Thyroid gland (tissue), 4 donors: ENCODE results near the gene ST6GALNAC3.

Experiments used
- POLR2A ChIP-seq, 2 donors: fragments of 450-650 bp; IDR thresholded peaks; one replicate each; pipeline ENCODE4 v1.6.1; 2017; ENCODE audit warnings: antibody characterized with exemption in 2 of 2, mild to moderate bottlenecking in 2 of 2, moderate library complexity in 1 of 2
- TF ChIP-seq, protein P1 (sequence below), 6 experiments: fragments of 200-600 bp in 3 of 6; fragments of 450-650 bp in 3 of 6; sonication (generic) in 3 of 6; IDR thresholded peaks; one replicate each; pipeline ENCODE4 v1.5.1; 2016 to 2019; ENCODE audit warnings: antibody characterized with exemption in 6 of 6, mild to moderate bottlenecking in 2 of 6, inconsistent platforms in 1 of 6, moderate library complexity in 1 of 6

GRCh38 chr1:76290271-76290670 lies 215.7 kb downstream of the ST6GALNAC3 start:
- TF ChIP-seq POLR2A (IDR thresholded peaks at IDR 0.05): no peak
- TF ChIP-seq, protein P1, sequence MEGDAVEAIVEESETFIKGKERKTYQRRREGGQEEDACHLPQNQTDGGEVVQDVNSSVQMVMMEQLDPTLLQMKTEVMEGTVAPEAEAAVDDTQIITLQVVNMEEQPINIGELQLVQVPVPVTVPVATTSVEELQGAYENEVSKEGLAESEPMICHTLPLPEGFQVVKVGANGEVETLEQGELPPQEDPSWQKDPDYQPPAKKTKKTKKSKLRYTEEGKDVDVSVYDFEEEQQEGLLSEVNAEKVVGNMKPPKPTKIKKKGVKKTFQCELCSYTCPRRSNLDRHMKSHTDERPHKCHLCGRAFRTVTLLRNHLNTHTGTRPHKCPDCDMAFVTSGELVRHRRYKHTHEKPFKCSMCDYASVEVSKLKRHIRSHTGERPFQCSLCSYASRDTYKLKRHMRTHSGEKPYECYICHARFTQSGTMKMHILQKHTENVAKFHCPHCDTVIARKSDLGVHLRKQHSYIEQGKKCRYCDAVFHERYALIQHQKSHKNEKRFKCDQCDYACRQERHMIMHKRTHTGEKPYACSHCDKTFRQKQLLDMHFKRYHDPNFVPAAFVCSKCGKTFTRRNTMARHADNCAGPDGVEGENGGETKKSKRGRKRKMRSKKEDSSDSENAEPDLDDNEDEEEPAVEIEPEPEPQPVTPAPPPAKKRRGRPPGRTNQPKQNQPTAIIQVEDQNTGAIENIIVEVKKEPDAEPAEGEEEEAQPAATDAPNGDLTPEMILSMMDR (IDR thresholded peaks at IDR 0.05): no peak
